ENCODE measurements around the gene VHLL.

Gene VHLL

DNA sequence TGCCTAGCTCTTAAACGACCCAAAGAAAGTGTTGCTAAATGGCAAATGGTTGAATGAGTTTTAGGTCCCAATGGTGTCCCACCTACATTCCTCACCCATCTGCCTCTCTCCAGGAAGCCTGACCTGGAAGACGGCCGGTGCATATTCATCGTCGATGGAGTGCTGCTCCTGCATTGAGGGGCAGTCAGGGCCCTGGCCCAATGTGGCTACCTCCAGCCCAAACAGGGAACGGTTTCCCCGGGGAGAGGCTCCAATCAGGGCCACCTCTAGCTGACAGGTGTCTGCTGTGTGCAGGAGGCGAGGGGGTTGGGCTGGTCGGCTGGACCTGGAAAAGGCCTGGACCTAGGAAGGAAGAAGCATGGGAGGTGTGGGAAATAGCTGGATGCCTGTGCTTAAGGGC lies 5.2 kb downstream of the VHLL start:
- no peaks in the 10 kb centered on the region for H3K27me3 ChIP-seq (replicated peaks; ENCODE audit: control insufficient read depth, insufficient read depth, low read length, poor library complexity, severe bottlenecking)
- peaks cover 7% of the 10 kb centered on the region for H3K36me3 ChIP-seq (ENCODE audit: control insufficient read depth, insufficient read depth, low read length)
- H3K9me3 ChIP-seq (ENCODE audit: control insufficient read depth, low read length): no peaks in the 10 kb centered on the region
- no peak overlapping the region for H3K4me3 ChIP-seq (ENCODE audit: insufficient read depth, low read depth, low read length, poor library complexity, severe bottlenecking)
- H3K27ac ChIP-seq (ENCODE audit: insufficient read depth, low read length, poor library complexity, severe bottlenecking): no peak overlapping the region
- H3K4me1 ChIP-seq (ENCODE audit: control insufficient read depth, insufficient read depth, low read length, poor library complexity, severe bottlenecking): peaks cover 13% of the 10 kb centered on the region
- DNase-seq: no peak

DNA sequence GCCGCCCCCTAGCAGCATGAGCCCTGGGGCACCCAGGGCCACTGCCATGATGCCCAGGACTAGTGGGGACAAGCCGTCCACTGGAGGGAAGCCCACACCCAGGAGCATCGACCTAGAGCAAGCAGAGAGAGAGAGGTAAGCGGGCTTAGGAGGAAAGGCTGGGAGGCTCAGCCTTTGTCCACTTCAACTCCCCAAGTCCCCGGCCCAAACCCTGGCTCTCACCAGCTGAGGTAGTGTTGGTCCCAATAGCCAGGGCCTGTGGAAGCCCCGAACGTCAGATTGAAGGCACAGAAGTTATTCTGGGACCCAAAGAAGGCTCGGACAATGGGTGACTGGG lies 6.0 kb downstream of the VHLL start:
- H3K27ac ChIP-seq (ENCODE audit: insufficient read depth, low read length, poor library complexity, severe bottlenecking): no peak overlapping the region
- no peak for DNase-seq
- H3K27me3 ChIP-seq (replicated peaks; ENCODE audit: control insufficient read depth, insufficient read depth, low read length, poor library complexity, severe bottlenecking): no peaks in the 10 kb centered on the region
- H3K36me3 ChIP-seq (ENCODE audit: control insufficient read depth, insufficient read depth, low read length): peaks cover 11% of the 10 kb centered on the region
- H3K4me3 ChIP-seq (ENCODE audit: insufficient read depth, low read depth, low read length, poor library complexity, severe bottlenecking): no peak overlapping the region
- H3K4me1 ChIP-seq (ENCODE audit: control insufficient read depth, insufficient read depth, low read length, poor library complexity, severe bottlenecking): peaks cover 13% of the 10 kb centered on the region
- H3K9me3 ChIP-seq (ENCODE audit: control insufficient read depth, low read length): no peaks in the 10 kb centered on the region

DNA sequence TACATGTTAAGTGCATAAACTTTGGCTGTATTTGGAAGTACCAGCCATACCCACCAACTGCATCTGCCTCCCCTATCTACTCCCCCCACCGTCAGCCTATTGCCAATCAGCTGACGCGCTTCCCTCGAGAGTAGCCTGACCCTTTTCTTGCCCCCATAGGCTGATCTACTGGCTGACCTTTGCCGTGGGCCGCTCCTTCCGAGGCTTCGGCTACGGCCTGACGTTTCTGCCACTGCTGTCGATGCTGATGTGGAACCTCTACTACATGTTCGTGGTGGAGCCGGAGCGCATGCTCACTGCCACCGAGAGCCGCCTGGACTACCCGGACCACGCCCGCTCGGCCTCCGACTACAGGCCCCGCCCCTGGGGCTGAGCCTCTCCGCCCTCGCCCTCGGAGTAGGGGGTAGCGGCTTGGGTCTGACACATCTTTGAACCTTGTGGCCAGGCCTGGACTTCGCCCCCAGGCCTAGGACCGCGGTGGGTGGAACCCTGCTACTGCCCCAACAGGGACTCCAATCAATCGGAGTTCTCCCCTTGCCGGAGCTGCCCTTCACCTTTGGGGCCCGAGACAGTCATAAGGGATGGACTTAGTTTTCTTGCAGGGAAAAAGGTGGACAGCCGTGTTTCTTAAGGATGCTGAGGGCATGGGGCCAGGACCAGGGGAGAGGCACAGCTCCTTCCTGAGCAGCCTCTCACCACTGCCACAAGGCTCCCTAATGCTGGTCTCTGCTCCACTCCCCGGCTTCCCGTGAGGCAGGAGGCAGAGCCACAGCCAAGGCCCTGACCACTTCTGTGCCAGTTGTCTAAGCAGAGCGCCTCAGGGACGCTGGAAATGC lies 7.7 kb downstream of the VHLL start:
- Histone ChIP-seq H3K4me1 (ENCODE audit: control insufficient read depth, insufficient read depth, low read length, poor library complexity, severe bottlenecking) (peaks cover 13% of the 10 kb centered on the region), H3K36me3 (ENCODE audit: control insufficient read depth, insufficient read depth, low read length) (peaks cover 11% of the 10 kb centered on the region), H3K4me3 (ENCODE audit: insufficient read depth, low read depth, low read length, poor library complexity, severe bottlenecking) (no peak overlapping the region), H3K27me3 (replicated peaks; ENCODE audit: control insufficient read depth, insufficient read depth, low read length, poor library complexity, severe bottlenecking) (no peaks in the 10 kb centered on the region), H3K27ac (ENCODE audit: insufficient read depth, low read length, poor library complexity, severe bottlenecking) (no peak overlapping the region), H3K9me3 (ENCODE audit: control insufficient read depth, low read length) (no peaks in the 10 kb centered on the region)
- DNase-seq: no peak

DNA sequence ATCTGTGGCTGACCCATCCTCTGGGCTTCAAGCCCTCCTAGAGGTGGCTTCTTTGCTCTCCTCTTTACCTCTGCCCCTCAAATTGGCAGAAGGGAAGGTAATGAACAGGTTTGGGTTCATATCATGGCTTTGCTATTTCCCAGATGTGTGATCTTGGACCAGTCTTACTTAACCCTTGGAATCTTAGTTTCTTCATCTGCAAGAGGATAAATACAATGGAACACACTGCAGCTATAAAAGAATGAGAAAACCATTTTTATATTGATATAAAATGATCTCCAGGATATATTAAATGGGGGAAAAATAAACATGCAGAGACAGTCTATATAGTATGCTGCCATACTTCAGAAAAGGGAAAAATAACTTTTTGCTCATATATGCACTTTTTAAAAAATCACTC lies 9.2 kb downstream of the VHLL start:
- H3K9me3 ChIP-seq (ENCODE audit: control insufficient read depth, low read length): no peaks in the 10 kb centered on the region
- H3K4me1 ChIP-seq (ENCODE audit: control insufficient read depth, insufficient read depth, low read length, poor library complexity, severe bottlenecking): peaks cover 6% of the 10 kb centered on the region
- peaks cover 15% of the 10 kb centered on the region for H3K36me3 ChIP-seq (ENCODE audit: control insufficient read depth, insufficient read depth, low read length)
- H3K27me3 ChIP-seq (replicated peaks; ENCODE audit: control insufficient read depth, insufficient read depth, low read length, poor library complexity, severe bottlenecking): no peaks in the 10 kb centered on the region
- H3K4me3 ChIP-seq (ENCODE audit: insufficient read depth, low read depth, low read length, poor library complexity, severe bottlenecking): no peak overlapping the region
- no peak for DNase-seq
- no peak overlapping the region for H3K27ac ChIP-seq (ENCODE audit: insufficient read depth, low read length, poor library complexity, severe bottlenecking)

DNA sequence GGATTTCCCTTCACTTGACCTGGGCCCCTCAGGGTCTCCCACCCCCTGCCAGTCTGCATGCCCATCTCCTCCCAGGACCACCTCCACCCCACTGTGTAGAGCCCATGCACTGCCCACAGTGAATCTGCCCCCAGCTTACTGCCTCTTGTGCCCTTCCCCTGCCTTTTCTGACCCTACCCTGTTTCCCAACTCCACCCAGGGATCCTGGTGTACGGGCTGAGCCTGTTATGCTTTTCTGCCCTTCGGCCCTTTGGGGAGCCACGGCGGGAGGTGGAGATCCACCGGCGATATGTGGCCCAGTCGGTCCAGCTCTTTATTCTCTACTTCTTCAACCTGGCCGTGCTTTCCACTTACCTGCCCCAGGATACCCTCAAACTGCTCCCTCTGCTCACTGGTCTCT lies 13.0 kb downstream of the VHLL start:
- H3K9me3 ChIP-seq (ENCODE audit: control insufficient read depth, low read length): no peaks in the 10 kb centered on the region
- H3K4me1 ChIP-seq (ENCODE audit: control insufficient read depth, insufficient read depth, low read length, poor library complexity, severe bottlenecking): peaks cover 16% of the 10 kb centered on the region
- no peak for DNase-seq
- H3K27ac ChIP-seq (ENCODE audit: insufficient read depth, low read length, poor library complexity, severe bottlenecking): no peak overlapping the region
- no peaks in the 10 kb centered on the region for H3K27me3 ChIP-seq (replicated peaks; ENCODE audit: control insufficient read depth, insufficient read depth, low read length, poor library complexity, severe bottlenecking)
- H3K36me3 ChIP-seq (ENCODE audit: control insufficient read depth, insufficient read depth, low read length): peaks cover 11% of the 10 kb centered on the region
- no peak overlapping the region for H3K4me3 ChIP-seq (ENCODE audit: insufficient read depth, low read depth, low read length, poor library complexity, severe bottlenecking)

DNA sequence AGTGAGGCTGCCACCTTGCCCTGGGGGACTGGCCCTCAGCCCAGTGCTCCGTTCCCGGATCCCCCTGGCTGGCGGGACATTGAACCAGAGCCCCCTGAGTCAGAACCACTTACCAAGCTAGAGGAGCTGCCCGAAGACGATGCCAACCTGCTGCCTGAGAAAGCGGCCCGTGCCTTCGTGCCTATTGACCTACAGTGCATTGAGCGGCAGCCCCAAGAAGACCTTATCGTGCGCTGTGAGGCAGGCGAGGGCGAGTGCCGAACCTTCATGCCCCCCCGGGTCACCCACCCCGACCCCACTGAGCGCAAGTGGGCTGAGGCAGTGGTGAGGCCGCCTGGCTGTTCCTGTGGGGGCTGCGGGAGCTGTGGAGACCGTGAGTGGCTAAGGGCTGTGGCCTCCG lies 13.7 kb downstream of the VHLL start:
- Histone ChIP-seq H3K27ac (ENCODE audit: insufficient read depth, low read length, poor library complexity, severe bottlenecking) (no peak overlapping the region), H3K9me3 (ENCODE audit: control insufficient read depth, low read length) (no peaks in the 10 kb centered on the region), H3K4me1 (ENCODE audit: control insufficient read depth, insufficient read depth, low read length, poor library complexity, severe bottlenecking) (peaks cover 18% of the 10 kb centered on the region), H3K27me3 (replicated peaks; ENCODE audit: control insufficient read depth, insufficient read depth, low read length, poor library complexity, severe bottlenecking) (no peaks in the 10 kb centered on the region), H3K36me3 (ENCODE audit: control insufficient read depth, insufficient read depth, low read length) (peaks cover 11% of the 10 kb centered on the region), H3K4me3 (ENCODE audit: insufficient read depth, low read depth, low read length, poor library complexity, severe bottlenecking) (no peak overlapping the region)
- DNase-seq: no peak

DNA sequence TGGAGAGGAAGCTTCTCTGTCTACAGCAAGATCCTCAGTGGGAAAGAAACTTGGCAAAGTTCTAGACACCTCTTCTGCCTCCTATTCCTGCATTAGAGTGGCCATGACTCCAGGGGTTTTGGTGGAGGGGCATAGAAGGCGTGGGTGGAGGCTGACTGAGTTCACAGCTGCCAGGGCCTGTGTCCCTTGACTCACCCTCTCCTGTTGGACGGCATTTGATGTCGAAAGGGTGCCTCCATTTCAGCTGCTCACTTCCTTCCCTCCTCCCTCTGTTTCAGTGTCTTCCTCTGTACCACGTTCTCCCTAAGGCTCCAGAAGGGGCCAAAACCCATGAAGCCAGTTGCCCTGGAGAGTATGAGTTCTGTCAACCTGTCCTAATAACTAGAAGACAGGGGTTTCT lies 14.3 kb downstream of the VHLL start:
- no peak for DNase-seq
- Histone ChIP-seq H3K4me1 (ENCODE audit: control insufficient read depth, insufficient read depth, low read length, poor library complexity, severe bottlenecking) (peaks cover 18% of the 10 kb centered on the region), H3K4me3 (ENCODE audit: insufficient read depth, low read depth, low read length, poor library complexity, severe bottlenecking) (no peak overlapping the region), H3K9me3 (ENCODE audit: control insufficient read depth, low read length) (no peaks in the 10 kb centered on the region), H3K27ac (ENCODE audit: insufficient read depth, low read length, poor library complexity, severe bottlenecking) (no peak overlapping the region), H3K27me3 (replicated peaks; ENCODE audit: control insufficient read depth, insufficient read depth, low read length, poor library complexity, severe bottlenecking) (no peaks in the 10 kb centered on the region), H3K36me3 (ENCODE audit: control insufficient read depth, insufficient read depth, low read length) (peaks cover 11% of the 10 kb centered on the region)

DNA sequence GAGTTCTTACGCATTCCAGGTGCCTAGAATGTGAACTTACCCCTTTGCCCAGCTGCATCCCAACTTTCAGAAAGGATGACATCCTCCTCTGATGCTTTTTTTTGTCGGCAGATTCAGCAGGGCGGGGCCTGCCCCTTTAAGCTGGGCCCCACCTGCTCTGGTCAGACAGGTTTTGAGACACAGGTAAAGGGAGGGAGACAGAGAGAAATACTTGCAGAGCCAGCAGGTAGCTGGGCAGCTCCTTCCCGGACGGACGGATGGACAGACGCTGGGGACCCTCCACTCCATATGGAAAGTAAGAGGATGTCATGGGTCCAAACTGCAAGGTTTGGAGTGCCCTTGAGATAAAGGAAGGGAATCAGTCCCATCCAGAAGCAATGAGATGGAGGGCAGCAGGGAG lies 15.0 kb downstream of the VHLL start, which contains the start of gene TMEM79:
TSS of gene TMEM79 (plus strand) at position 214 of the 400 bp plus-strand sequence. CDS start 902 bp downstream, outside the sequence.
- Histone ChIP-seq H3K9me3 (ENCODE audit: control insufficient read depth, low read length) (no peaks in the 10 kb centered on the region), H3K27ac (ENCODE audit: insufficient read depth, low read length, poor library complexity, severe bottlenecking) (peak within 1 kb of the TSS; percentile 81), H3K27me3 (replicated peaks; ENCODE audit: control insufficient read depth, insufficient read depth, low read length, poor library complexity, severe bottlenecking) (no peaks in the 10 kb centered on the region), H3K4me1 (ENCODE audit: control insufficient read depth, insufficient read depth, low read length, poor library complexity, severe bottlenecking) (peaks cover 18% of the 10 kb centered on the region), H3K36me3 (ENCODE audit: control insufficient read depth, insufficient read depth, low read length) (peaks cover 11% of the 10 kb centered on the region), H3K4me3 (ENCODE audit: insufficient read depth, low read depth, low read length, poor library complexity, severe bottlenecking) (peak within 1 kb of the TSS; percentile 88)
- DNase-seq: no peak

DNA sequence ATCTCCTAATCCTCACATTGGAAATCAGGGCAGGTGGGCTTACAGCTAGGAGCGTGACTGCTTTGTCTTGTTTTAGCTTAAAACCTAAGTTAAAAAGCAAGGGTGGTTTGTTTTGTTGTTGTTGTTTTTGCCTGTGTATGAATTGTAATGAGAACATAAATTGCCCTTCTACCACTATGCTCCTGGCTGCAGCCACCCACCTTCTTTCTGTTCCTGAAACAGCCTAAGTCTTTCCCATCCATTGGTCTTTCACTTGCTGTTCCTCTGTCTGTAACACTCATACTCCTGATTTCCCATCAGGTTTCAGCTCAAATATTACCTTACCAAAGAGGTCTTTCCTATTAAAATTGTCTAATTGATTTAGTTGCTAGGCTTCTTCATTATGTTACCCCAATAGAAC lies 15.6 kb downstream of the VHLL start:
- Histone ChIP-seq H3K9me3 (ENCODE audit: control insufficient read depth, low read length) (no peaks in the 10 kb centered on the region), H3K27me3 (replicated peaks; ENCODE audit: control insufficient read depth, insufficient read depth, low read length, poor library complexity, severe bottlenecking) (no peaks in the 10 kb centered on the region), H3K4me1 (ENCODE audit: control insufficient read depth, insufficient read depth, low read length, poor library complexity, severe bottlenecking) (peaks cover 18% of the 10 kb centered on the region), H3K27ac (ENCODE audit: insufficient read depth, low read length, poor library complexity, severe bottlenecking) (peak overlapping the region; percentile 81), H3K36me3 (ENCODE audit: control insufficient read depth, insufficient read depth, low read length) (peaks cover 9% of the 10 kb centered on the region), H3K4me3 (ENCODE audit: insufficient read depth, low read depth, low read length, poor library complexity, severe bottlenecking) (peak overlapping the region; percentile 88)
- DNase-seq: no peak

DNA sequence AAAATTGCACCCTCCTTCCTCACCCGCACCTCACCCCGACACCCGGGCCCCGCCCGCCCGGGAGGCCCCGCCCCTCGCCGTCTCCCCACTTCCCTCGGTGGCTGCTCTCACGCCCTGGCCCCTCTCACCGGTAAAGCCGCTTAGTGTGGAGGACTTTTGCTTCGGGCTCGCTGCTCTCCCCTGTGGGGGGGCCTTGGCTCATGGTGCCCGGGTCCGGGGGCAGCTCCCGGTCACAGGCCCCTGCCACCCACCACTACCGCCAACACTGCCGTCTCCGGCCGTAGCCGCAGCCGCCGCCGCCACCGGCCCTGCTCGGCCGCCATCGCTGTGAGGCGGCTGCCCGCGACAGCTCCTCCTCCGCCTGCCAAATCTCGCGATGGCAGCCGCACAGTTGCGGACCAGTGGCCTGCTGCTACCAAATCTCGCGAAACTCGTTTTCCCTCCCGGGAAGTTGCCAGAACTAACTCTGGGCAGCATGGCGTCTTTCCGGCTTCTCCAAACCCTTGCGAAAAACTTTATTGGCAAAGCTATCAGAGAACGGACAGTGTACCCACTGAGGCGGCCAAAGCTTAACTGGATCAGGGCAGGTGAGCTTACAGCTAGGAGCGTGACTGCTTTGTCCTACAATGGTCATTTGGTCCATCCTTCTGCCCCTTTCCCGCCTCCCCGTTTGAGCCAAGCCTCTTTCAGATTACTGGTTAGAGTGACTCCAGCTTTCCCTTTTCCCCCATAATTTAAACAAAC lies 16.5 kb downstream of the VHLL start, which contains the start of gene SMG5:
TSS of gene SMG5 (minus strand) at position 347 of the 744 bp plus-strand sequence. CDS start at position 202, 145 bp downstream.
- Histone ChIP-seq H3K4me1 (ENCODE audit: control insufficient read depth, insufficient read depth, low read length, poor library complexity, severe bottlenecking) (peaks cover 18% of the 10 kb centered on the region), H3K4me3 (ENCODE audit: insufficient read depth, low read depth, low read length, poor library complexity, severe bottlenecking) (peak within 1 kb of the TSS; percentile 88), H3K27me3 (replicated peaks; ENCODE audit: control insufficient read depth, insufficient read depth, low read length, poor library complexity, severe bottlenecking) (no peaks in the 10 kb centered on the region), H3K27ac (ENCODE audit: insufficient read depth, low read length, poor library complexity, severe bottlenecking) (peak within 1 kb of the TSS; percentile 81), H3K9me3 (ENCODE audit: control insufficient read depth, low read length) (no peaks in the 10 kb centered on the region), H3K36me3 (ENCODE audit: control insufficient read depth, insufficient read depth, low read length) (peaks cover 17% of the 10 kb centered on the region)
- peak; percentile 90 to 94 (median 93) for DNase-seq
